Astrocyte (in vitro differentiated cells and primary cell): ENCODE results near the gene SART3.

Experiments used
- CTCF ChIP-seq: IDR thresholded peaks from 2 replicates; pipeline ENCODE4 v1.5.1; 2011; ENCODE audit warnings: low read depth, mild to moderate bottlenecking, inconsistent platforms, low read length, moderate library complexity; ENCODE audit not compliant: insufficient read depth
- EZH2 ChIP-seq: IDR thresholded peaks from 2 replicates; pipeline ENCODE4 v1.6.1; 2012; ENCODE audit warnings: mild to moderate bottlenecking, low read length, inconsistent platforms; ENCODE audit not compliant: insufficient read depth

DNA sequence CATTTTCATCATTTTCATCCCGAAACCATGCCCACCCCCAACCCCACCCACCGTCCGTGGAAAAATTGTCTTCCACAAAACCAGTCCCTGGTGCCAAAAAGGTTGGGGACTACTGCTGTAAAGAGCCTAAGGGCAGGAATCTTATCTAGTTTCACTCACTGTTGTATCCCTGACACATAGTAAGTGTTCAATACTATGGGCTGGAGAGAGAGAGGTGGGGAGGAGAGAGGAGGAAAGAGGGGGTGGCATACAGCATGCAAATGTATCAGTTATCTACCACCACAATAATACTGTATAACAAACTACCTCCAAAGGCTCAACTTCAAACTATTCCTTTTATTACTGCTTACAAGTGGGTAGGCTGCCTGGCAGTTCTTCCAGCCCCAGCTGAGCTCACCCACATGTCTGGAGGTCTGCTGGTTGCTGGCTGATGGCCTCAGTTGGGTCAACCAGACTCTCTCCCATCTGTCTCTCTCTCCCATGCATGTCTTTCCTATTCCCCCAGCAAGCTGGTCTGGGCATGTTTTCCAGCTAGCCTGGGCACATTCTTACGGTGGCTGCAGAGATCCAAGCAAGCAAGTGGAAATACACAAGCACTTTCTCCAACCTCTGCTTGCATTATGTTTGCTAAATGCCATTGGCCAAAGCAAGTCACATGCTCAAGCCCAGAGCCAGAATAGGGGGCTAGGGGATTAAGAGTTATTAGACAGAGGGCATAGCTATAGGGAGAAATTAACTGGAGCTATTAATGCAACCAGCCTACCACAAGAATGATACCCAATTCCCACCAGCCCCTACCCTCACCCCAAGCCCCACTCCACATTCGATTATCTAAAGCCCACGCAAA lies 77.5 kb downstream of the SART3 start:
- TF ChIP-seq CTCF: no peak
- TF ChIP-seq EZH2: no peak
